Hematopoietic multipotent progenitor cell treated with erythropoietin and hydrocortisone succinate and interleukin-3 and kit ligand, for 4 days (in vitro differentiated cells): ENCODE data around the gene XNDC1N.

Source experiments
- DNase-seq: peaks from one replicate; pipeline ENCODE4 v3.0.0-alpha.2; 2015

XNDC1N gene

GRCh38 chr11:71927820-71928736 lies at the start of gene XNDC1N:
Gene XNDC1N (minus strand): TSS chr11:71928594. CDS start chr11:71923353, 5,241 bp downstream.
- DNase-seq, result peak; percentile 95

GRCh38 chr11:71977743-71978418 lies 49.5 kb upstream of the XNDC1N start:
- peak; percentile 82 for DNase-seq

- no peak for DNase-seq
Measured at GRCh38 chr11:71977090-71977489, 48.7 kb upstream of the XNDC1N start.

- DNase-seq, result peak; percentile 17
Measured at GRCh38 chr11:71976551-71976950, 48.2 kb upstream of the XNDC1N start.

GRCh38 chr11:71971680-71972079 lies 43.3 kb upstream of the XNDC1N start:
- DNase-seq, result no peak

- no peak for DNase-seq
Measured at GRCh38 chr11:71964641-71965040, 36.2 kb upstream of the XNDC1N start.

GRCh38 chr11:71963468-71963867 lies 35.1 kb upstream of the XNDC1N start:
- no peak for DNase-seq

- peak; percentile 65 for DNase-seq
Measured at GRCh38 chr11:71962428-71963038, 34.1 kb upstream of the XNDC1N start.

- no peak for DNase-seq
Measured at GRCh38 chr11:71955898-71956456, 27.6 kb upstream of the XNDC1N start.

- no peak for DNase-seq
Measured at GRCh38 chr11:71951741-71952310, 23.4 kb upstream of the XNDC1N start.

GRCh38 chr11:71949034-71949433 lies 20.6 kb upstream of the XNDC1N start:
- DNase-seq, result no peak

- DNase-seq, result peak; percentile 94
Measured at GRCh38 chr11:71948314-71949027, 20.1 kb upstream of the XNDC1N start.

GRCh38 chr11:71947498-71947897 lies 19.1 kb upstream of the XNDC1N start:
- DNase-seq, result no peak

- DNase-seq, result no peak
Measured at GRCh38 chr11:71946144-71946571, 17.8 kb upstream of the XNDC1N start.

GRCh38 chr11:71940561-71941219 lies 12.3 kb upstream of the XNDC1N start:
- DNase-seq, result no peak

GRCh38 chr11:71937826-71938225 lies 9.4 kb upstream of the XNDC1N start:
- no peak for DNase-seq

- no peak for DNase-seq
Measured at GRCh38 chr11:71936825-71937224, 8.4 kb upstream of the XNDC1N start.

- DNase-seq, result no peak
Measured at GRCh38 chr11:71935338-71935925, 7.0 kb upstream of the XNDC1N start.

GRCh38 chr11:71934213-71934612 lies 5.8 kb upstream of the XNDC1N start:
- DNase-seq, result peak; percentile 48

- no peak for DNase-seq
Measured at GRCh38 chr11:71933141-71933933, 4.9 kb upstream of the XNDC1N start.
